H1 (cell line): ENCODE results near the gene MCM7. TPM values are rescaled to one million over a fixed set of nuclear protein-coding genes. Genes with fewer than 3 reads are reported as not detected.
A peak's percentile ranks its signal among the peaks of the same experiment; 100 is the strongest.

Source experiments
- CTCF ChIA-PET: fragments of 300-600 bp; sonication (Branson Sonifier 250); formaldehyde crosslinking; loops from one replicate; lab custom pipeline; 2021; ENCODE audit not compliant: partially characterized antibody; lab: Charles Lee
- POLR2A ChIA-PET: fragments of 300-600 bp; sonication (Branson Sonifier 250); formaldehyde crosslinking; loops from one replicate; lab custom pipeline; 2021; ENCODE audit warnings: inconsistent platforms; ENCODE audit not compliant: partially characterized antibody; lab: Charles Lee
- DNase-seq, 2 experiments: peaks; one replicate each; pipeline versions ENCODE4 v3.0.0 to v3.0.0-alpha.2; 2010 to 2022; ENCODE audit warnings: low spot score in 2 of 2, low read depth in 1 of 2, mixed read lengths in 1 of 2
- FAIRE-seq: peaks from 2 replicates; lab custom pipeline; 2011; peaks lifted over from hg19 to GRCh38; lab: Jason Lieb, UNC
- H2AFZ ChIP-seq: 2 replicates; pipeline ENCODE4 v1.8.1; 2012; ENCODE audit warnings: low read length, inconsistent platforms
- H2AK5ac ChIP-seq: 2 replicates; pipeline ENCODE4 v1.6.1; 2013; ENCODE audit warnings: low read depth, low read length
- H2BK120ac ChIP-seq: replicated peaks from 2 replicates; pipeline ENCODE3; 2013; ENCODE audit warnings: low read depth, low read length, inconsistent platforms
- H2BK12ac ChIP-seq: 2 replicates; pipeline ENCODE4 v1.6.1; 2013; ENCODE audit warnings: low read depth, low read length
- H2BK15ac ChIP-seq: 2 replicates; pipeline ENCODE4 v1.6.1; 2013; ENCODE audit warnings: low read length
- H2BK20ac ChIP-seq: 2 replicates; pipeline ENCODE4 v1.6.1; 2013; ENCODE audit warnings: low read length
- H2BK5ac ChIP-seq: 2 replicates; pipeline ENCODE4 v1.6.1; 2013; ENCODE audit warnings: low read depth, low read length
- H3K14ac ChIP-seq: 2 replicates; pipeline ENCODE4 v1.6.1; 2013; ENCODE audit warnings: inconsistent platforms; ENCODE audit not compliant: insufficient read length
- H3K18ac ChIP-seq: 2 replicates; pipeline ENCODE4 v1.6.1; 2013; ENCODE audit warnings: low read length; ENCODE audit errors: extremely low read depth
- H3K23ac ChIP-seq: 2 replicates; pipeline ENCODE4 v1.6.1; 2013; ENCODE audit warnings: inconsistent platforms; ENCODE audit not compliant: insufficient read length
- H3K23me2 ChIP-seq: 2 replicates; pipeline ENCODE4 v1.6.1; 2013; ENCODE audit warnings: low read depth, low read length
- H3K27ac ChIP-seq: 2 replicates; pipeline ENCODE4 v1.6.1; 2011; ENCODE audit warnings: low read depth, low read length, inconsistent platforms
- H3K27me3 ChIP-seq, 4 experiments: replicated peaks in 1 of 4; 1 replicate in 1 of 4; 2 replicates in 3 of 4; pipeline versions ENCODE4 v1.6.1 to v1.8.1; 2011 to 2013; ENCODE audit warnings: low read length in 3 of 4, mild to moderate bottlenecking in 3 of 4, inconsistent platforms in 2 of 4, mixed read lengths in 2 of 4, moderate library complexity in 1 of 4; ENCODE audit not compliant: control insufficient read depth in 3 of 4, insufficient read depth in 3 of 4; ENCODE audit errors: extremely low read depth in 1 of 4
- H3K36me3 ChIP-seq, 4 experiments: 2 replicates each; pipeline versions ENCODE4 v1.6.1 to v1.8.1; 2011 to 2013; ENCODE audit warnings: mild to moderate bottlenecking in 4 of 4, low read length in 3 of 4, moderate library complexity in 2 of 4, control low read depth in 1 of 4, inconsistent platforms in 1 of 4; ENCODE audit not compliant: insufficient read depth in 4 of 4, control insufficient read depth in 2 of 4
- H3K4ac ChIP-seq: replicated peaks from 2 replicates; pipeline ENCODE3; 2013; ENCODE audit warnings: low read length, low read depth, mixed read lengths, inconsistent platforms; ENCODE audit not compliant: insufficient read length
- H3K4me1 ChIP-seq, 4 experiments: replicated peaks in 1 of 4; 1 replicate in 1 of 4; 2 replicates in 3 of 4; pipeline versions ENCODE4 v1.6.1 to v1.8.1; 2011 to 2013; ENCODE audit warnings: low read length in 3 of 4, inconsistent platforms in 2 of 4, mixed read lengths in 1 of 4; ENCODE audit not compliant: insufficient read depth in 4 of 4, control insufficient read depth in 3 of 4
- H3K4me2 ChIP-seq, 2 experiments: 2 replicates each; pipeline versions ENCODE4 v1.6.1 to v1.8.1; 2011 to 2013; ENCODE audit warnings: low read depth in 2 of 2, low read length in 2 of 2, control low read depth in 1 of 2, inconsistent platforms in 1 of 2, mild to moderate bottlenecking in 1 of 2; ENCODE audit not compliant: insufficient read depth in 1 of 2
- H3K4me3 ChIP-seq, 4 experiments: fragments of 200-600, 300-600 bp in 1 of 4; sonication (generic), shearing (Covaris generic), sonication (Bioruptor Twin) in 1 of 4; 2 replicates each; pipeline versions ENCODE4 v1.5.1 to v1.8.1; 2011 to 2016; ENCODE audit warnings: low read length in 4 of 4, low read depth in 3 of 4, control low read depth in 2 of 4, inconsistent platforms in 2 of 4, mild to moderate bottlenecking in 2 of 4, mixed read lengths in 1 of 4, moderate library complexity in 1 of 4; ENCODE audit not compliant: insufficient read depth in 2 of 4; ENCODE audit errors: extremely low read depth in 1 of 4
- H3K56ac ChIP-seq: replicated peaks from 2 replicates; pipeline ENCODE3; 2013; ENCODE audit warnings: low read depth, mild to moderate bottlenecking, mixed read lengths, low read length, inconsistent platforms; ENCODE audit not compliant: insufficient read length
- H3K79me1 ChIP-seq: 2 replicates; pipeline ENCODE4 v1.6.1; 2013; ENCODE audit warnings: low read depth, low read length, control low read depth
- H3K79me2 ChIP-seq, 2 experiments: 2 replicates each; pipeline versions ENCODE4 v1.6.1 to v1.8.1; 2012 to 2013; ENCODE audit warnings: low read length in 2 of 2, mild to moderate bottlenecking in 2 of 2, inconsistent platforms in 1 of 2; ENCODE audit not compliant: insufficient read depth in 2 of 2, control insufficient read depth in 1 of 2
- H3K9ac ChIP-seq, 4 experiments: replicated peaks in 1 of 4; 1 replicate in 1 of 4; 2 replicates in 3 of 4; pipeline versions ENCODE4 v1.6.1 to v1.8.1; 2011 to 2013; ENCODE audit warnings: low read depth in 3 of 4, low read length in 3 of 4, control low read depth in 2 of 4, mild to moderate bottlenecking in 2 of 4, moderate library complexity in 2 of 4, inconsistent platforms in 1 of 4; ENCODE audit errors: extremely low read depth in 1 of 4
- H3K9me3 ChIP-seq, 2 experiments: 2 replicates each; pipeline versions ENCODE4 v1.6.1 to v1.8.1; 2012 to 2013; ENCODE audit warnings: mild to moderate bottlenecking in 2 of 2, moderate library complexity in 2 of 2, control low read depth in 1 of 2, inconsistent platforms in 1 of 2, low read depth in 1 of 2, low read length in 1 of 2, mixed read lengths in 1 of 2; ENCODE audit not compliant: insufficient read depth in 2 of 2
- H4K20me1 ChIP-seq, 2 experiments: replicated peaks in 1 of 2; 2 replicates each; pipeline versions ENCODE3 to v1.8.1; 2011 to 2013; ENCODE audit warnings: inconsistent platforms in 2 of 2, low read length in 2 of 2, mild to moderate bottlenecking in 1 of 2; ENCODE audit not compliant: insufficient read depth in 2 of 2, control insufficient read depth in 1 of 2
- H4K5ac ChIP-seq: 2 replicates; pipeline ENCODE4 v1.6.1; 2013; ENCODE audit warnings: low read length, low read depth, mixed read lengths, inconsistent platforms; ENCODE audit not compliant: insufficient read length
- H4K8ac ChIP-seq: 2 replicates; pipeline ENCODE4 v1.8.0; 2013; ENCODE audit warnings: mild to moderate bottlenecking, moderate library complexity, low read length, inconsistent platforms; ENCODE audit not compliant: insufficient read depth; ENCODE audit errors: extremely low read depth
- H4K91ac ChIP-seq: replicated peaks from 2 replicates; pipeline ENCODE3; 2013; ENCODE audit warnings: low read length, mixed read lengths, inconsistent platforms; ENCODE audit not compliant: insufficient read length
- RXRA ChIP-seq: IDR thresholded peaks from 2 replicates; pipeline ENCODE4 v1.6.1; 2011; ENCODE audit warnings: low read depth, mild to moderate bottlenecking, low read length, moderate library complexity; ENCODE audit not compliant: insufficient read depth
- WGBS, 2 experiments: shearing (Covaris generic) in 1 of 2; methylation state at CpG; one replicate each; pipeline versions ENCODE4 v1.1.6 to v1.1.7; 2013 to 2015; ENCODE audit warnings: low lambda C conversion rate in 2 of 2, mixed read lengths in 2 of 2, inconsistent platforms in 1 of 2, low coverage in 1 of 2, missing lambda C conversion rate in 1 of 2; ENCODE audit not compliant: insufficient replicate concordance in 2 of 2, insufficient coverage in 1 of 2, insufficient read length in 1 of 2; ENCODE audit errors: extremely low coverage in 1 of 2, missing lambda C conversion rate in 1 of 2; 5-methylcytosine and 5-hydroxymethylcytosine counted together
- polyA plus RNA-seq, 7 experiments: library from polyadenylated mRNA; depleted of rRNA in 3 of 7; stranded (reverse) in 5 of 7; unstranded in 2 of 7; fragments of >200 nt in 5 of 7; fragments of 200-250 nt in 2 of 7; gene quantifications; 1 replicate in 5 of 7; 2 replicates in 1 of 7; 4 replicates in 1 of 7; pipeline versions ENCODE4 v1.2.1 to v1.2.3, GENCODE V29; 2011 to 2013; ENCODE audit warnings: missing spikeins in 2 of 7, mixed read lengths in 2 of 7
- total RNA-seq: library from RNA; stranded (reverse); fragmentation: NEBNext Ultra II Directional; extraction: Animal tissue kit (Norgen Biotek cat#: 25700); gene quantifications from 2 replicates; pipeline ENCODE4 v1.2.1, GENCODE V29; 2021

MCM7 gene
- total and polyA plus RNA-seq, 2 of the 8 experiments (the other 6 are each of a cell fraction or from before 2014, with no cell fraction given) = 313 to 344 TPM

GRCh38 chr7:100120733-100121036 is 19.5 kb upstream of the MCM7 start:
- peaks cover 0 to 1% of the 10 kb centered on the region in 2 experiments for H4K20me1 ChIP-seq
- no peaks in the 10 kb centered on the region for H3K36me3 ChIP-seq
- H2BK120ac ChIP-seq = no peak overlapping the region
- ChIA-PET CTCF (interaction anchor here (0.7 to 1.6 kb wide), 4 partner anchors 10 to 96 kb away, joined by 3 to 10 read pairs (median 4); no protein-coding TSS in a partner anchor), POLR2A (interaction anchor here (1.1 to 19.1 kb wide), 8 partner anchors 9 to 47 kb away, joined by 4 to 414 read pairs (median 7); partner anchors contain the start of genes AP4M1, COPS6, GAL3ST4 and MCM7)
- peaks cover 0 to 5% (median 1%) of the 10 kb centered on the region in 4 experiments; a peak in 4 of 7 replicates for H3K4me1 ChIP-seq
- no peak overlapping the region for H3K9ac ChIP-seq
- H3K9me3 ChIP-seq = no peaks in the 10 kb centered on the region
- no peak overlapping the region for H2BK15ac ChIP-seq
- H3K18ac ChIP-seq = no peak overlapping the region
- no peak overlapping the region for H4K8ac ChIP-seq
- no peak overlapping the region for H4K5ac ChIP-seq
- H3K79me2 ChIP-seq = peaks cover 0 to 6% of the 10 kb centered on the region in 2 experiments; a peak in 1 of 4 replicates
- no peaks in the 10 kb centered on the region for H3K27me3 ChIP-seq
- TF ChIP-seq RXRA = no peak
- no peak overlapping the region for H3K4ac ChIP-seq
- no peak overlapping the region for H2AFZ ChIP-seq
- no peak overlapping the region for H2BK20ac ChIP-seq
- no peak overlapping the region for H3K56ac ChIP-seq
- no peak overlapping the region for H3K27ac ChIP-seq
- H3K14ac ChIP-seq = no peak overlapping the region
- WGBS, 2 experiments = 89% methylated on average over 1 of the region's 1 CpG; no CpG with 5 or more reads in 1 of the 2 experiments
- H2BK5ac ChIP-seq = no peak overlapping the region
- peak overlapping the region in 3 of 4 experiments; percentile 75 to 98 (median 92); a peak in 4 of 8 replicates for H3K4me3 ChIP-seq
- FAIRE-seq = no peak
- no peak overlapping the region for H2BK12ac ChIP-seq
- peaks cover 8% of the 10 kb centered on the region for H3K23me2 ChIP-seq
- no peak overlapping the region for H4K91ac ChIP-seq
- H3K4me2 ChIP-seq = peak overlapping the region; percentile 74 to 92
- DNase-seq = no peak
- H2AK5ac ChIP-seq = no peak overlapping the region
- H3K23ac ChIP-seq = no peak overlapping the region
- 0 out of 2 replicates have a peak, but pooled peaks cover 4% of the 10 kb centered on the region for H3K79me1 ChIP-seq
